PC-3 (cell line): Measurements from ENCODE around the gene CAMTA1.

Experiments
- EZH2 ChIP-seq: fragments of 300-600 bp; sonication (generic); IDR thresholded peaks from one replicate; pipeline ENCODE4 v1.6.1; 2017; ENCODE audit warnings: antibody characterized with exemption, mild to moderate bottlenecking, low read length; ENCODE audit not compliant: unreplicated experiment
- EZH2phosphoT487 ChIP-seq: fragments of 300-600 bp; sonication (generic); IDR thresholded peaks from 2 replicates; pipeline ENCODE4 v1.6.1; 2018; ENCODE audit warnings: mild to moderate bottlenecking, antibody characterized with exemption, low read length, borderline replicate concordance
- TF ChIP-seq, protein P1 (sequence below): fragments of 300-600 bp; sonication (generic); conservative IDR thresholded peaks from 2 replicates; pipeline ENCODE4 v1.5.1; 2017; ENCODE audit warnings: antibody characterized with exemption, low read depth, mild to moderate bottlenecking, low read length

DNA sequence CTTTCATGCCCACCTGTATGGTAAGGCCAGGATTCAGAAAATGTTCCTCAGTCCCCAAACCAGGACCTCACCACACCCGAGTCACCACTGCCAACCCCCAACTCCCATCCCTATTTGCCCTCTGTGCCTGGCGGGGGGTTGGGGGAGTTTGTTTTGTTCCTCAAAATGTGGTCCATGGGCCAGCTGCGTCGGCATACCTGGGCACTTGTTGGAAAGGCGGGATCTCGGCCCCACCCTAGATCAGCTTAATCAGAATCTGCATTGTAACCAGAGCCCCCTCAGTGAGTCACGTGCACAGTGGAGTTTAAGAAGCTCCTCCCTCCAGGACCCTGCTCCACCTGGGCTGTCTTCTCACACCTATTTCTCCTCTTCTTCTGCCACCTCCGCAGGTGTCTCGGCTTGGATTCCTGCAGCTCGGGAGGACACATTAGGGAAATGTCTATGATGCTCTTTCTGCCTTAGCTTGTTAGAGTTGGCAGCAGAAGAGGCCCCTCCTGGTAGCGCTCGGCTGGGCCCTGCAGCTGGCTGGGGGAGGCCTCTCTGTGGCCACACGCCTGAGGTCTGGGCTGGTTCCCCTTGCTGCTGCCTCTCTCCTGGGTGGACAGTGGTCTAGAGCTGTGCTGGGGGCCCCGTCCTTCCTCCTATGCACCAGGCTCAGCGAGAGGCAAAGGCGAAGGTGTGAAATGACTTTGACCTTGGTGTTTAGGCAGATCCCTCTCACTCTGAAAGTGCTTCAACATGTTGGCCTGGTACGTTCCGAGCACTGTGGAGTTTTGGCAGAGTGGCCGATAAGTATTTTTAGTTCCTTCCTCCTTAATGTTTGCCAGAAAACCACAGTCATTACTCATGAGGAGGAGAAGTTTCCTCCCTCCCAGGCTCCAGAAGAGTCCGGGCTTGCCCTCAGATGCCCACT, 41.8 kb upstream of the CAMTA1 start:
- TF ChIP-seq, protein P1, sequence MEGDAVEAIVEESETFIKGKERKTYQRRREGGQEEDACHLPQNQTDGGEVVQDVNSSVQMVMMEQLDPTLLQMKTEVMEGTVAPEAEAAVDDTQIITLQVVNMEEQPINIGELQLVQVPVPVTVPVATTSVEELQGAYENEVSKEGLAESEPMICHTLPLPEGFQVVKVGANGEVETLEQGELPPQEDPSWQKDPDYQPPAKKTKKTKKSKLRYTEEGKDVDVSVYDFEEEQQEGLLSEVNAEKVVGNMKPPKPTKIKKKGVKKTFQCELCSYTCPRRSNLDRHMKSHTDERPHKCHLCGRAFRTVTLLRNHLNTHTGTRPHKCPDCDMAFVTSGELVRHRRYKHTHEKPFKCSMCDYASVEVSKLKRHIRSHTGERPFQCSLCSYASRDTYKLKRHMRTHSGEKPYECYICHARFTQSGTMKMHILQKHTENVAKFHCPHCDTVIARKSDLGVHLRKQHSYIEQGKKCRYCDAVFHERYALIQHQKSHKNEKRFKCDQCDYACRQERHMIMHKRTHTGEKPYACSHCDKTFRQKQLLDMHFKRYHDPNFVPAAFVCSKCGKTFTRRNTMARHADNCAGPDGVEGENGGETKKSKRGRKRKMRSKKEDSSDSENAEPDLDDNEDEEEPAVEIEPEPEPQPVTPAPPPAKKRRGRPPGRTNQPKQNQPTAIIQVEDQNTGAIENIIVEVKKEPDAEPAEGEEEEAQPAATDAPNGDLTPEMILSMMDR: no peak
- no peak for TF ChIP-seq EZH2
- no peak for TF ChIP-seq EZH2phosphoT487
